Ascending aorta (tissue), 2 donors: ENCODE results near the gene ZBED4. TPM values are rescaled to one million over a fixed set of nuclear protein-coding genes. Genes with fewer than 3 reads are reported as not detected.

ENCODE experiments used
- DNase-seq, 2 donors: peaks; one replicate each; pipeline ENCODE4 v3.0.0-alpha.2; 2019; ENCODE audit warnings: low spot score in 2 of 2
- H3K27ac ChIP-seq, 2 donors: fragments of 200-600 bp; sonication (generic); one replicate each; pipeline ENCODE4 v1.5.1; 2016 to 2017; ENCODE audit warnings: mild to moderate bottlenecking in 1 of 2
- H3K27me3 ChIP-seq: fragments of 200-600 bp; sonication (generic); one replicate; pipeline ENCODE4 v1.5.1; 2017
- H3K36me3 ChIP-seq, 2 donors: fragments of 200-600 bp; sonication (generic); one replicate each; pipeline ENCODE4 v1.5.1; 2016
- H3K4me1 ChIP-seq, 2 donors: fragments of 200-600 bp; sonication (generic); one replicate each; pipeline ENCODE4 v1.5.1; 2016 to 2017; ENCODE audit warnings: mild to moderate bottlenecking in 1 of 2
- H3K4me3 ChIP-seq, 2 donors: fragments of 200-600 bp; sonication (generic); one replicate each; pipeline ENCODE4 v1.5.1; 2016 to 2017; ENCODE audit warnings: mild to moderate bottlenecking in 1 of 2
- H3K9me3 ChIP-seq, 2 donors: fragments of 200-600 bp; sonication (generic); one replicate each; pipeline ENCODE4 v1.5.1; 2016
- intact Hi-C: fragments of 100-400 bp; cut with DNase I; formaldehyde crosslinking; loops from one replicate; pipeline ENCODE4 v1.15.1; 2023
- total RNA-seq: library from RNA; depleted of rRNA; stranded (reverse); fragments of >200 nt; gene quantifications from one replicate; pipeline ENCODE4 v1.1.0, GENCODE V29; 2016
- TF ChIP-seq, protein P1 (sequence below), 3 experiments: fragments of 200-600 bp in 2 of 3; fragments of 450-650 bp in 1 of 3; sonication (generic) in 2 of 3; IDR thresholded peaks; one replicate each; pipeline ENCODE4 v1.5.1; 2016 to 2019; ENCODE audit warnings: antibody characterized with exemption in 3 of 3, mild to moderate bottlenecking in 1 of 3, moderate library complexity in 1 of 3

Gene ZBED4
- total RNA-seq, 1 donor from 2014 or later = 10.1 TPM

DNA sequence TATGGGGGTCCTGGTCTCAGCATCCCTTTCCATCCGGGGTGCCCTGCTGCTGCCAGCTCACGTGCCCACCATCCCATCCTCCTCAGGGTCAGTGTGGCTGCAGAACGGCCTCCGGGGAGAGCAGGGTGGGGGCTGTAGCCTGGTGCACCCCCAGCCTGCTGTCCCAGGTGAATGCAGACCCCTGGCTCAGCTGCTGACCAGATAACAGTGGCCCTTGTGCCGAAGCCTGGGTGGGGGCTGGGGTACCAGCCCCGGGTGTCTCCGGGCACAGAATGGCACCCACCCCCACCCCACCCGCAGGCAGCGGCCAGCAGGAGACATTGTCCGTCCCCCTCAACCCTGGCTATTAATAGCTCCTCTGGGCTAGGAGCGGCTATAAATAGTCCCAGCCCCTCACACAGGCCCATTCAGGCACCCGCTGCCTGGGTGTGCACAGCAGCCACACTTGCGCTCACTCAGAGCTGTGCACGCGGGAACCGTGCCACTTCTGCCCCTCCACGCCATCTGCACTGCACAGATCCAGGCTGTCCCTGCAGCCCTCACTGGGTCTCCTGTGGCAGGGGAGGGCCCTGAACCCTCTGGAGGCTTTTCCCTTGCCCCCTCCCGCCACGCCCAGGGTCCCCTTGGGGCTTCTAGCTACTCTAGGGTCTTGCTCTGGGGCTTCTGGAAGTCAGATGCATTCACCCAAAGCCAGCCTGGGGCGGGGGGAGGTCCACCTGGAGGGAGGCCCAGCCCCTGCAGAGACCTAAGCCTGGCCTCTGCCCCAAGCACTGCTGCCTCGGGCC, 83.5 kb downstream of the ZBED4 start:
- no peak for DNase-seq
- H3K9me3 ChIP-seq = no peaks in the 10 kb centered on the region
- H3K36me3 ChIP-seq = no peaks in the 10 kb centered on the region
- H3K27ac ChIP-seq = peak overlapping the region; percentile 86 to 98
- peaks cover 15 to 37% of the 10 kb centered on the region in 2 donors for H3K4me1 ChIP-seq
- H3K4me3 ChIP-seq = peak overlapping the region in 1 of 2 donors; percentile 72
- TF ChIP-seq, protein P1, sequence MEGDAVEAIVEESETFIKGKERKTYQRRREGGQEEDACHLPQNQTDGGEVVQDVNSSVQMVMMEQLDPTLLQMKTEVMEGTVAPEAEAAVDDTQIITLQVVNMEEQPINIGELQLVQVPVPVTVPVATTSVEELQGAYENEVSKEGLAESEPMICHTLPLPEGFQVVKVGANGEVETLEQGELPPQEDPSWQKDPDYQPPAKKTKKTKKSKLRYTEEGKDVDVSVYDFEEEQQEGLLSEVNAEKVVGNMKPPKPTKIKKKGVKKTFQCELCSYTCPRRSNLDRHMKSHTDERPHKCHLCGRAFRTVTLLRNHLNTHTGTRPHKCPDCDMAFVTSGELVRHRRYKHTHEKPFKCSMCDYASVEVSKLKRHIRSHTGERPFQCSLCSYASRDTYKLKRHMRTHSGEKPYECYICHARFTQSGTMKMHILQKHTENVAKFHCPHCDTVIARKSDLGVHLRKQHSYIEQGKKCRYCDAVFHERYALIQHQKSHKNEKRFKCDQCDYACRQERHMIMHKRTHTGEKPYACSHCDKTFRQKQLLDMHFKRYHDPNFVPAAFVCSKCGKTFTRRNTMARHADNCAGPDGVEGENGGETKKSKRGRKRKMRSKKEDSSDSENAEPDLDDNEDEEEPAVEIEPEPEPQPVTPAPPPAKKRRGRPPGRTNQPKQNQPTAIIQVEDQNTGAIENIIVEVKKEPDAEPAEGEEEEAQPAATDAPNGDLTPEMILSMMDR (IDR thresholded peaks at IDR 0.05) = no peak
- intact Hi-C loops = loop anchor here (1.0 to 10.0 kb wide), 3 partner anchors 23 to 368 kb away; partner anchors contain the start of genes PIM3 and PLXNB2
- no peaks in the 10 kb centered on the region for H3K27me3 ChIP-seq

DNA sequence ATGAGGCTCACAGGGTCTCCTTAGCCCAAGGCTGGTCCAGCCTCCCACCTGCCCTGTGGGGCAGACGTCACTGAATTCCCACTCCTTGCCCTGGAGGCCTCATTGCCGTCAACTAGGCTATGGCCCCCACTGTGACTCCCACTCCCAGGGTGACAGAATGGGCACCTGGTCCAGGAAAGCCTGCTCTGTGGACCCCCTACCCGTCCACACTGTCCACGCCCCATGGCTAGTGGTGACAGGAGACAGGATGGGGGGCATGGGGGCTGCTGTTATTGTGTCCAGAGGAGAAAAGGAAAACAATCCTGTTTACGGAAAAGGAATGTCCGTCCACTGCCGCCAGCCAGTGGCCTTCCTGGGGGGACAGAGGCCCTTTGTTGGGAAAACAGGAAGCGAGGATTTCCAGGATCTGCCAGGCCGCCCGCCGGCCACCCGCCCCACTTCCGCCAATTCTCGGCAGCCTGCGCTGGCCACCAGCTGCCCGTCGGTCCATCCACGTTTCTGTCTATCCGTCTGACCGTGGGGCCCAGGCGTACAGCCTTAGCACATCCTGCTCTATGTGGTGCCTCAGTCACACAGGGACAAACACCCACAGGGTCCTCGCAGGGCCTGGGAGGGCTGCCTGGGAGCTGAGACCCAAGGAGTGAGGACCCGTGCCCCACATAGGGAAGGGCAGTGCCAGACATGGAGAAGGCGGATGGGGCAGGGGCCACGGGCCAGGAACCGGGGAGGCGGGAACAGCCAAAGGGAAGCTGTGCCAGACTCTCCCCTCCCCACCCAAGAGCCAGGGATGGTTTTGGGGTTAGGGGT, 84.3 kb downstream of the ZBED4 start:
- H3K27ac ChIP-seq = peak overlapping the region; percentile 86 to 98
- no peaks in the 10 kb centered on the region for H3K9me3 ChIP-seq
- no peaks in the 10 kb centered on the region for H3K36me3 ChIP-seq
- no peaks in the 10 kb centered on the region for H3K27me3 ChIP-seq
- intact Hi-C loops = loop anchor here (2.0 to 10.0 kb wide), 2 partner anchors 33 to 367 kb away; partner anchors contain the start of gene PLXNB2
- no peak for DNase-seq
- no peak overlapping the region for H3K4me3 ChIP-seq
- H3K4me1 ChIP-seq = peaks cover 15 to 37% of the 10 kb centered on the region in 2 donors
- TF ChIP-seq, protein P1 (IDR thresholded peaks at IDR 0.05) = no peak

DNA sequence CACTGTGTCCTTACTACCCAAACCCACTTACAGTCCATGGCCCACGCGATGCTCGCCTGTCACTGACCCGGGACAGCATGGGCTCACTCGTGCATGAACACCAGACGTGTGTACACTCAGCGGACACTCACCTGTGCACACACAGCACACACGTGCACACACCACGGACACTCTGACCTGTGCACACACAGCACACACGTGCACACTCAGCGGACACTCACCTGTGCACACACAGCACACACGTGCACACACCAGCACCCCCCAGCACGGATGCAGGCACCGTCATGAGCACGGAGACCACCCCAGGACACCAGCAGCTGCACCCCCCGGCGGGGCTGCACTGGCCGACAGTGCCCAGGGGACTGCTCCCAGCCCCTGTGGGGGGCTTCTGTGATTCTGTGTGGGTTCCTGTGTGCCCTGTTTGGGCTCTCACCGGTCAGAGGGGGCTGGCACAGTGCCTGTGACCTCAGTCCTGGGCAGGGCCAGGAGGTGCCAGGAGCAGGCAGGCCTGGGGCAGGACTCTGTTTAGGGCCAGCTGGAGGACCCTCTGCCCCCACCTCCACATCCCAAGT, 85.0 kb downstream of the ZBED4 start:
- Histone ChIP-seq H3K9me3 (no peaks in the 10 kb centered on the region), H3K4me1 (peaks cover 15 to 32% of the 10 kb centered on the region in 2 donors), H3K27me3 (no peaks in the 10 kb centered on the region), H3K27ac (no peak overlapping the region), H3K4me3 (no peak overlapping the region), H3K36me3 (no peaks in the 10 kb centered on the region)
- DNase-seq = no peak
- TF ChIP-seq, protein P1 (IDR thresholded peaks at IDR 0.05) = no peak
- intact Hi-C loops = loop anchor here (10.0 kb wide), 1 partner anchor 366 kb away; the partner anchor contains the start of gene PLXNB2

Other genes starting within 250 kb of the ZBED4 start
- gene BRD1, start 26.0 kb upstream of the ZBED4 start, total RNA-seq = 32.5 TPM
- gene ALG12, start 64.6 kb downstream of the ZBED4 start, total RNA-seq = 6.9 TPM
- 61.8 TPM for gene CRELD2, start 64.8 kb downstream of the ZBED4 start, total RNA-seq
- 269 TPM for gene PIM3, start 106.9 kb downstream of the ZBED4 start, total RNA-seq
- gene IL17REL, start 158.9 kb downstream of the ZBED4 start, total RNA-seq = not detected
- gene TTLL8, start 204.5 kb downstream of the ZBED4 start, total RNA-seq = not detected
- gene MLC1, start 231.6 kb downstream of the ZBED4 start, total RNA-seq = 0.32 TPM
- not detected for gene MOV10L1, start 236.2 kb downstream of the ZBED4 start, total RNA-seq